ENCODE measurements around the gene METTL26.

METTL26 gene

DNA sequence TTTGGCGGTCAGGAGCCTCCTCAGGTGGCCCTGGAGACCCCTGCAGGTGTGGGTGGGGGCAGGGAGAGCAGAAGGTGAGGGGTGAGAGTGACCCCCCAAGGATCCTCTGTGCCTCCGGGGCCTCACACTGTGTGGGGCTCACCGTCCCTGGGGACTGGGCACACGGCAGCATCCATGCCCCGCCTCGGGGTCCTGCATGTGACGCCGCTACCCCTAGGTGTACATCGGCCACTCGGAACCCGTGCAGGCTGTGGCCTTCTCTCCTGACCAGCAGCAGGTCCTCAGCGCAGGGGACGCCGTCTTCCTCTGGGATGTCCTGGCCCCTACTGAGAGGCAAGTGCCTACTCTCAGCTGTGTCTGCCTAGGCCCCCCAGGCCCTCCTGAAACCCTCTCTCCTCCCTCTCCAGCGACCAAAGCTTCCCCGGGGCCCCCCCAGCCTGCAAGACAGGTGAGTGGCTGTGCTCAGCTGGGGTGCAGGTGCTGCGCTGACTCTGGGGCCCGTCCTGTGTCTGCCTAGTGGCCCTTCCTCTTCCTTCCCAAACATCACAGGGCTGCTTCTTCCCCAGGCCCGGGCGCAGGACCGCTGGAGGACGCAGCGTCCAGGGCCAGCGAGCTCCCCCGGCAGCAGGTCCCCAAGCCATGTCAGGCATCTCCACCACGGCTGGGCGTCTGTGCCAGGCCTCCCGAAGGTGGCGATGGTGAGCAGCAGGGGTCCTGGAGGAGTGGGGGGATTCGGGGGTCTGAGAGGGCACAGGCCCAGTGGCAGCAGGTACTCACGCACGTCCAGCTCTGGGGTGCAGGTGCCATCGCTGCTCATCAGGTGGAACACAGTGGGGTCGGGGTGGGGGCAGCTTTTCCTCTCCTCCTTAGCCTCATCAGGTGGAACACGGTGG is 22.8 kb upstream of the METTL26 start:
- no peak for DNase-seq

DNA sequence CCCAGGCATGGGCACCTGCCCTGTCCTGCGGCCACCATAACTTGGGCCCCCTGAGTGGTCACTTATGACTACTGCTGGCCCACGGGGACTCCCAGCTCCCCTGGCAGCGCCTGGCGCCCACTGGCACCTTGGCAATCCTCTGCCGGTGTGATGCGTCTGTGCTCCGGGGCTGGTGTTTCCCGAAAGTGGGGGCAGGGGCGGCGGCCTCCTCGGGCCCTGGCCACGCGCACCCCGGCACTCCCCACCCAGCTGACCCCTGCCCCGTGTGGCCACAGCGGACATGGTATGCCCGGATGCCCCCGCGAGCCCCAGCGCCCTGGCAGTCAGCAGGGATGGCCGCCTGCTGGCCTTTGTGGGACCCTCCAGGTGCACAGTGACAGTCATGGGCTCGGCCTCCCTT is 21.4 kb upstream of the METTL26 start:
- DNase-seq = no peak

DNA sequence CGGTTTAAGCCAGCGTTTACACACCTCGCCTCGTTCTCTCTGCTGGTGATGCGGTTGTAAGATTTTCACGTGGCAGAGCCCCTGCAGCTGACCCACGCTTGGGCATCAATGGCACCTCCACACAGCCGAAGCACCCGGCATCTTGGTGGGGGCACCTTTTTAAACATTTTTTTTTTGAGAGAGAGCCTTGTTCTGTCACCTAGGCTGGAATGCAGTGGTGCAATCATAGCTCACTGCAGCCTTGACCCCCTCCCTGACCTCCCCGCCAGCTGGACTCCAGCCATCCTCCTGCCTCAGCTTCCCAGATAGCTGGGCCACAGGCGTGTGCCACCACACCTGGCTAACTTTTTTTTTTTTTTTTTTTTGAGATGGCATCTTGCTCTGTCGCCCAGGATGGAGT is 17.9 kb upstream of the METTL26 start:
- DNase-seq = no peak

DNA sequence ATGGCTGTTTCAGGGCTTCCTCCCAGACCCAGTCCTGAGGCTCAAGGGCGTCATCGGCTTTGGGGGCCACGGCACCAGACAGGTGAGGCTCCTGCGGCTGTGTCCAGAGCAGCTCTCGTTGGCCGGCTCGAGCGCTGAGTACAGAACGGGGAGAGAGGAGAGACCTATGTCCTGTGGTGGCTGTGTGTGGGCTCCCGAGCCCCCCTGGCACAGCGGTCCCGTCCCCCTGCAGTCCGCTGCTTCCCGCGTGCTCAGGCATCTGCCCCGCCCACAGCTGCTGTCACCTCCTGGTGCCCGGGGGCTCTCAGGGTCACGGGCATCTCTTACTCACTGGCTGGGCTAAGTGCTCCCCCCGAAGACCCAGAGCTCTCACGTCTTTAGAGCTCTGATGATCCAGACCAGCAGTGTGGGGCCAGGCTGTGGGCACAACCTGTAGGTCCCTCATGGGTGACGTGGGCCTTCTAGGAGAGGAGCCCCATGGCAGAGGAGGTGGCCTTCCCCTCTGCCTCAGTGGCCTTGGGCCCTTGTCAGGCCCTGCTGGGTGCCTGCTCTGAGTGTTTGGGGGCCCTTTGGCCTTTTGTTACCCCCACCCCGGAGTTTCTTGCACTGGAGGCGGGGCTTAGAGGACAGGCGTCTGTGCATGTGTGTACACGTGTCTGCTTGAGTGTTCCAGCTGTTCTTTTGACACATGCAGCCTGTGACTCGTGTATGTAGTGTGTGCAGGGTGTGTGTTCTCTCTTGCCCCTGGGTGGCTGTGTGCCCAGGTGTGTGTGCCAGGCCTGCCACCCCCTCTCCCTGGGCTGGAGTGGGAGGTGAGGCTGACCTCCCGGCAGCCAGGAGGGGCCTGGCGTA is 16.6 kb upstream of the METTL26 start:
- DNase-seq = no peak

DNA sequence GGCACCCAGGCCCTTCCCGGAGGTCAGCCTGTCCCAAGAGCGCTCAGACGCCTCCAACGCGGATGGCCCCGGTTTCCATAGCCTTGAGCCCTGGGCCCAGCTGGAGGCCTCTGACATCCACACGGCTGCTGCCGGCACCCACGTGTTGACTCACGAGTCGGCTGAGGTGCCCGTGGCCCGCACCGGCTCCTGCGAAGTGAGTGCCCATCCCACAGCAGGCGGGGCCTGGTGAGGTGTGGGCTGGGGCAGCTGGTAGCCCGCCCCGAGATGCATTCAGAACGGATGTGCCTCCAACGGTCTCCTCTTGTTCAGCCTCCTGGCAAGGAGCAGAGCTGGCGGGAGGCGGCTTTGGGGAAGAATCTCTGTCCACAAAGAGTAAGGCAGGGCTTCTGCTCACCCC is 15.7 kb upstream of the METTL26 start:
- no peak for DNase-seq

DNA sequence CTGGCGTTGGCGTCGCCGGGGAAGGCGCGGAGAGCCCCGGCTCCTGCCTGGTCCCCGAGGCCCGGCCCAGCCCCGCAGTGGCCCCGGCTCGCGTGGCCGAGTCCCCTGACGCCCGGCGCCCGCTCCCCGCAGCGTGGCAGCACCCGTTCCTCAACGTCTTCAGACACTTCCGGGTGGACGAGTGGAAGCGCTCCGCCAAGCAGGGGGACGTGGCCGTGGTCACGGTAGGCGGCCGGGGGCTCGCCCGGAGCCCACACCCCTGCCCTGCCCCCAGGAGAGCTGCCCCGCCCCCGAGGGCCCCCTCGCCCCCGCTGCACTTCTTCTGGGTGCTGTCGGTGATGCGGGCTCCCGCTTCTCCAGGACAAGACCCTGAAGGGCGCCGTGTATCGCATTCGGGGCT is 13.5 kb upstream of the METTL26 start:
- peak; percentile 41 for DNase-seq

DNA sequence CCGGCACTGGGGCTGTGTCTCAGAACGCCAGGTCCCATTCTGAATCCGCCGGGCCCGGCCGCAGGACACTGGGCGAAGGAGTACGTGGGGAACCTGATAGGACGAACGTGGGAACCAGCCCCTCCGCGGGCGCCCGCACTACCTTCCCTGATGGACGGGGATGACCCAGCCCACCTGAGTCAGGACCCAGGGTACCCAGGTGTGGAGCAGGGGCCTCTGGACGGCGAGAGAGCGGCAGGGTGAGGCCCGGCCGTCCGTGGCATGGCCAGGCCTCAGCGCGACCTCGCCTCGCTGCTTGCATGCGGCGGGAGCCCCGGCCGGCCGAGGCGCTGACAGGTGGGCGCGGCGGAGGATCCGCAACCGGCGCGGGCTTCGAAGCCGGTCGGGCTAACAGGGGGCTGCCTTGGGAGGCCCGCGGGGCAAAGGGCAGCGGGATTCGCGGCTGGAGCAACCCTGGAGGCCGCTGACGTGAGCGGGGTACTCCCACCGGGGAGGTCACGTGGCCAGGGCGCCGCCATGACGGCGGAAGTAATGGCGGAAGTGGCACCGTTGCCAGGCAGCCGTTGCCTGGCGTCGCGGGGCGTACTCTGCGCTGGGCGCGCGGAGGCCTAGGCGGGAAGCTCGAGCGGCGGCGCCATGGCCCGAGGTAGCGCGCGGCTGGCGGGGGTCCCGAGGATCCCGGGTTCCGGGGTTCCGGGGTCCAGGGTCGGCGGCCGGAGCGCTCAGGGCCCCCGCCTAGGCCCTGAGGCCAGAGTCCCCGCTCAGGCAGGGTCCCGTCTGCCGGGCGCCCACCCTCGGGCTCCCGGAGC is 12.9 kb upstream of the METTL26 start, which contains the start of gene WDR90:
WDR90 (plus strand) TSS at position 585 of the 809 bp plus-strand sequence; CDS start at position 637, 52 bp downstream.
- DNase-seq = peak; percentile 97

DNA sequence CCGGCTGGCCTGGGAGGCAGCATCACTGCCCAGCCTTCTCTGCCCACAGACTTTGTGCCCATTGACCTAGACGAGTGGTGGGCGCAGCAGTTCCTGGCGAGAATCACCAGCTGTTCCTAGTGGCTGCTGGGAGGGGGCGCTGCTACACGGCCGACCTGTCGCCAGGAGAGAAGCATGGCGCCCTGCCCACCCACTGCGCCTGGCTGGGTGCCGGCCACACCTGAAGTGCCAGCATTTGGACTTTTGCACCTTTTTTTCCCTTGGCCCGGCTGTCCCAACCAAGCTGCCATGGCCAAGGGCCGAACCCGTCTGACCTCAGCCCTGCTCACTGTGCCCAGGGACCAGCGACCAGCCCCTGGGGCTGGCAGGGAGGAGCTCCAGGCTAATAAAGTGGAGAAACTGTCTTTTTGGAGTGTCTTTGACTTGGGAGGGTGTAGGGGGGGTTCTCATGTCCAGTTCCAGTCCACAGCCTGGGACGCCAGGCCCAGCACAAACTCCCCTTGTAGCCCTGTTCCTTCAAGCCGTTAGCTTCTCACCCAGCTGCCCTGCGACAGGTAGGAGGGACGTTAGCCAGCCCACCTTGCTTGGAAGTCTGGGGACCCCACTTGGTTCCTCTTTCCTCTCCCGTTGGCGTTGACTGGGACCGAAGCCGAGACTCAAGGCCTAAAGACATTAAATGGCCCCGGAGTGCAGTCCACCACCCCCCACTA is 12.1 kb upstream of the METTL26 start:
- DNase-seq = peak; percentile 75

DNA sequence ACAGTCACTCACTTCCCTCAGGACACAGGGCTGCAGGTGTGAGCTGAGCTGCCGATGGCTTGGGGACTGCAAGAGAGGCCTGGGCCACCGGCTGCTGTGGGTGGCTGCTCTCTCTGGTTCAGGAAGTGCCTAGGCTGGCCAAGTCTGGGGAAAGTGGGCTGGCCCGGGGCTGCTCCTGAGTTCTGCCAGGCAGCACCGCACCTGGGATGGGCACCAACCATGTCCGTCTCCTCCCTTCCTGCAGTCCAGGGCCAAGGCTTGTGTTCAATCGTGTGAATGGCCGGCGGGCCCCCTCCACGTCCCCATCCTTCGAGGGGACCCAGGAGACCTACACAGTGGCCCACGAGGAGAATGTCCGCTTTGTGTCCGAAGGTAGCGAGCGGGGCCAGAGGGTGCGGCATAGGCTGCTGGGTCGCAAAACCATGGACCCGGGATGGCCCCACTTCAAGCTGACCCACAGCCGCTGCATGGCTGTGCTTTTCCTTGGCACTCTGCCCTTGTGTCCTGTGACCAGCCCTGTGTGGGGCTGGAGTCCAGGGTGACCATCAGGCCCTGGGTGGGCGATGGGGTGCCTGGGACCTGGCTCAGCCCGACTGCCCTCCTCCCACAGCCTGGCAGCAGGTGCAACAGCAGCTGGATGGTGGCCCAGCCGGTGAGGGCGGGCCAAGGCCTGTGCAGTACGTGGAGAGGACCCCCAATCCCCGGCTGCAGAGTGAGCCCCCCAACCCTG is 11.2 kb upstream of the METTL26 start:
- DNase-seq = no peak

DNA sequence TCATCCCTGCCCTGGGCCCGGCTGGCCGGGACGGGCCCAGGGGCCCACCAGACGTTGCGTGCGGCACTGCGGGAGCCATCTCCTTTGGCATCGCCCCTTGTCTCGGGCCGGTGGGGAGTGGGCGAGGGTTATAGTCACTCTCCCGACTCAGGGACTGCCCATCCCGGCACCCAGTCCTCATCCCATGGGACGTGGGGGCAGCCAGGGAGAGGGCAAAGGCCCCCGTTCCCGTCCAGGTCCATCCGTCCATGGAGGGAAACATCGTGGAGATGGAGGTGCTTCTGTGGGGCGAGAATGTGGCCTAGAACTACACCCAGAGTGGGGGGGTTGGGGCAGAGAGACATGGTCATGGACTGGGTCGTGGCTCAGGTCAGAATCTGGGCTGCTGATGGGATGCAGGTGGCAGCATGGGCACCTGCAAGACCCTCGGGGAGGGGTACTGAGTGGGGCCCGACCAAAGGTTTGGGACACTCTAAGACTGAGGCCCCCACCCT is 10.6 kb upstream of the METTL26 start:
- DNase-seq = no peak

DNA sequence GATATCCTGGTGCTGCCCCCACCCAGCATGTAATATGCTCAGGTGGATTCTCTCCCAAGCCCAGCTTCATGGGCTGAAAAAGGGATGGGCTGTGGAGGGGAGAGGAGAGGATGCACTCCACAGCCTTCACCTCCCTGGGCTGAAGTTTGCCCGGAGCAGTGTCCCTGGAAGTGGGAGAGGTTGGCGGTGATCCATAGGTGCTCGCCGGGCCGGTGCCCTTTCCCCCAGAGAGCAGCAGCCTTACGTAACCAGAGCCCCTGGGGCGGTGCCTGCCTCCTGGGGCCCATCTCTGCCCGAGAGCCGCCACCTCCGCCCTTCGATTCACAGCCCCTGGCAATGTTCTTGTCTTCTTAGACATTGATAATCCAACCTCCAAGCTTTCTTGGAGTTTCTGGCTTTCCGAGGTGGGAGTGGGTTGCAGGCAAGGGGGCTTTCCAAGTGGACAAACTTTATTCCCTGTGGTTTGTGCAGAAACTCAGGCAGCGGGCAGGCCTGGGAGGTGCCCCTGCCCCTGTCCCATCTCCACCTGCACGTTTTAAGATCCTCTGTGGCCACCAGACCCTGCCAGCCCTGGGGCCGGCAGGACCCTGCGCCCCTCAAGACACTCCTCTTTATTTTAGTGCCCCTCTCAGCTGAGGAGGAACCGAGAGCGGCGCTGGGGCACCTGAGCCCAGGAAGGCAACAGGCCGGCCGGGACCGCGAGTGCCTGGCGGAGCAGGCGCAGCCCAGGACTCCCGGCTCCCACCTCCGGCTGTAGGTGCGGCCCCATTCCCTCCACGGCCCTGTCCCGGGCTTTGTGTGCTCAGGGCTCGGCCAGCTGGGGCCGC is 10.0 kb upstream of the METTL26 start:
- no peak for DNase-seq

DNA sequence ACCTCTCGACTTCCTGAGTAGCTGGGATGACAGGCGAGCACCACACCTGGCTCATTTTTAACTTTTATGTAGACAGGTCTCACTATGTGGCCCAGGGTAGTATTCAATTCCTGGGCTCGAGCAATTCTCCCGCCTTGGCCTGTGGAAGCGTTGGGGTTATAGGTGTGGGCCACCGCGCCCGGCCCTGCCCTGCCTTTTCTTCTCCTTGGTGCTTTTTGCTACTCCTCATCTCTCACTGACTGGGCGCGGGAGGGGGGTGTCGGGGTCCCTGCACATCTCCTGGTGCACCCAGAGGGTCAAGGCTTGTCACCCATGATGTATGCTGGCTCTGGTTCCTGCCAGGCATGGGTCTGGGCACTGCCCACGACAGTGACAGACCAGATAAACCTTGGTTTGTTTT is 8.5 kb upstream of the METTL26 start:
- no peak for DNase-seq

DNA sequence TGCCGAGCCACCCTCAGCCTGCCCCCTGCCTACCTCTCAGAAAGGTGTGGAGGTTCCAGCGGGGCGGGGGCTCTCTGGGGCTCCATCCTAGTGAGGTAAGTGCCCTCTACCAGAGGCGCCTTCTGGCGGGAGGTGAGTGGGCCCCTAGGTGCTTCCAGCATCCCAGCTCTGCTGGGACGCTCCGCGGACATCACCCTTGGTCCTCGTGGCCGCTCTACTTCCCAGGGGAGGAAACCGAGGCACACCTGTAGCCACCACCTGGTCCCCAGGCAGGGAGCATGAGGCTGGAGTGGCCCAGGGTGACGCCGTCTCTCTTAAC is 6.9 kb upstream of the METTL26 start:
- no peak for DNase-seq

DNA sequence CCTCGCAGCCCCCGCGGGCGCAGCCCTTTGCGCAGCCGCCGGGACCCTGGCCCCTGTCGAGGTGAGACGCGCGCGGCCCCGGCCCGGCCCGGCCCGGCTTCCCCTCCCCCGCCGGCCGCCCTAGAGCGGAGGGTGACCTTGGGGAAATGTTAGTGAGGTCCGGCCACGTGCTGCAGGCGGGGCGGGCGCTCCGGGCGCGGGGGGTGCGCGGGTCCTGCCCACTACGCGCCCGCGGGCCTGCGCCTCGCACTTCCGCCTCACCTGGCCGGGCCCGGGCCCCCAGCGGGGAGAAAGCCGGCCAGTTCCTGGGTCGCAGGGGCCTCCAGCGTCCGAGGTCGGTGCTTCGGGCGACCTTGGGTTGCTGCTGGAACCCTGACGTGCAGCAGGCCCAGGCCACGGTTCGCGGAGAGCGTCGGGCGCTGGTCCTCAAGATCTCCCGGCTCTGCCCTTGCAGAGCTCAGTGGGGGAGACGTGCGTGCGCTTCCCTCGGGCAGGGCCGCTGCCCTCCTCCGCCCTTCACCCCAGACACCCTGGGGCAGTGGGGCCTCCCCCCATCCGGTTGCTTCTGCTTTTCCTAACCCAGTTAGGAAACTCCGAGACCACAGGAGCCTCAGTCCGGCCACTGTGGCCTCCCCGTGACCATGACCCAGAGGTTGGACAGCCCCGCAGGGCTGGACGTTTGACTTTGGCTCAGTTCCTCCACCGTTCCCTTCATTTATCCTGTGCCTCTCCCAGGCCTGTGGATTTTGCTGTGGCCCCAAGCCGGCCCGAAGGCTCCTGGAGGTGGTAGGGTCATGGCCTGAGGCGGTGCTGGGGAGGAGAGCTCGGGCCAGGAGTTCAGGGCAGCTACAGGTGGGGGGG is 6.3 kb upstream of the METTL26 start:
- peak; percentile 54 for DNase-seq

DNA sequence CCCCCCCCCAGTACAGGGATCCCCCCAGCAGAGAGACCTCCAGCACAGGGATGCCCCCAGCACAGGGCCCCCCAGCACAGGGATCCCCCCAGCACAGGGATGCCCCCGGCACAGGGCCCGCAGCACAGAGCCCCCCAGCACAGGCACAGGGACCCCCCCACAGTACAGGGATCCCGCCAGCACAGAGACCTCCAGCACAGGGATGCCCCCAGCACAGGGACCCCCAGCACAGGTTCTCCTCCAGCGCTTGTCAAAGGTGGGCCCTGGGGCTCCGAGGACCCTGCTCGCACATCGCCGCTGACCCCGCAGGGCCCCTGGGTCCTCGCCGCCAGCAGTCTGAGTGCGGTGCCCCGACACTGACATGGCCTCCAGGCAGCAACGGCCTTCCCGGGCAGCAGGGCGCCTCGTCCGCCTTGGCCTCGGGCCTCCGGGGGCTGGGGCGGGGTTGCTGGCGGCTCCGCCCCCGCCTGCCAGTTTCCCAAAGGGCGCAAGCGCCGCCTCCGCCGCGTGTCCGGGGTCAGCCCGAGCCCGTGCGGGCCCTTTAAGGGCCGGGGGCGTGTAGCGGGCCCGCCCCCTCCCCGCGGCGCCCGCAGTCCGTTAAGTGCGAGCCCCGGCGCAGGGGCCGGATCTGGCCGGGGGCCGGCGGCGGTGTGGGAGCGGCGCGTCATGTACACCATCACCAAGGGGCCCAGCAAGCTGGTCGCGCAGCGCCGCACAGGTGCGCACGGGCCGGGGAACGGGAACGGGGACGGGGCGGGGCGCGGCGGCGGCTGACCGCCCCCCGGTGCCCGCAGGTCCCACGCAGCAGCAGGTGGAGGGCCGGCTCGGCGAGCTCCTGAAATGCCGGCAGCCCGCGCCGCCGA is 5.5 kb upstream of the METTL26 start, which contains the start of gene MCRIP2:
MCRIP2 (plus strand) TSS at position 503 of the 863 bp plus-strand sequence; CDS start at position 667, 164 bp downstream.
- peak; percentile 89 for DNase-seq

DNA sequence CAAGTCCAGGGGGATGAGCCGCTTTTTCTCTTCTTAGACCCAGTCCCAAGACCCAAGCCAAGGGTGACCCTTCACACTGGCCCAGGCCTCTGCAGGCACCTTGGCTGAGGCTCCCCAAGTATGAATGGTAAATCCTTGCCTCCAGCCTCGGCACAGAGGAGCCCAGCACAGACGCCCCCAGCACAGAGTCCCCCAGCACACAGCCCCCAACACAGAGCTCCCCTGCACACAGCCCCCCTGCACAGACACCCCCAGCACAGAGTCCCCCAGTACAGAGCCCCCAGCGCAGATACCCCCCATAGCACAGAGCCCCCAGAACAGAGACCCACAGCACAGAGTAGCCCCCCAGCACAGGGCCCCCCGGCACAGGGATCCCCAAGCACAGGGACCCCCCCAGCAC is 4.5 kb upstream of the METTL26 start:
- DNase-seq = no peak

DNA sequence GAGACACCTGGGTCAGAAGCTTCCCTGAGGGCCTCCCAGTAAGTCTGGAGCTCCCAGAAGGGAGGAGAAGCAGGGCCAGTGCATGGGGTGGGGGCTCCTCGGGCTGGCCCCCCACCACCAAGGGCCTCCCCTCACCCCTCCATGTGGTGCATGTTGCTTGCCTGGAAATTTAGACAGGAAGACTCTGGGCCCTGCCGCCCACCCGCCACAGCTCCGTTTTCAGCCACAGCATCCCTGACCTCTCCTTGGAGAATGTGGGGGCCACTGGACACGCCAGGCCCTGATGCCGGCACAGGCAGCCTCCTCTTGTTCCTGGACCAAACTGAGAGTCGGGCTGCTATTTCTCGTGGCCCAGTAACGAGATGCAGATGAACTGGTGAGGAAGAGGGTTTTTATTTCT is 2.7 kb upstream of the METTL26 start:
- no peak for DNase-seq

DNA sequence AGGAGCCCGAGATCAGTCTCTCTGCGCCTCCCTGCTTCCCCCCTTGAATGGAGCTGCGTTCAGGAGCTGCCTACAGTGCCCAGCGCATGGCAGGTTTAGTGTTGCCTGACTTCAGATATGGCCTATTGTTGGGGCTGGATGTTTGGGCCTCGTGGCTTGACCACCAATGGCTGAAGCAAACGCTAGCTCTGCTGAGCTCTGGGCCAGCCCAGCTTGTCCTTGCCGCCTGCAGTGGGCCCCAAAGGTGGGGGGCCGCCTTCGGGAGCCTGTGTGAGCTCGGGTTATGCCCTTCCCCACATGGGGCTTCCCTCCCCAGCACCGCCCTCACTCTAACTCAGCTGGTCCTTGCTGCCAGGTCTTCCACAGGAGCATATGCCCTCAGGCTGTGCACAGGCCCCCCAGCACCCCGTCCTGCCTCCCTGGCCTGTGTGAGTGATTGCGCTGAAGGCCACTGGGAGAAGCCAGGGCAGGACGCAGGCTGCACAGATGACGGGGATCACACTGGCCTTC is 2.0 kb upstream of the METTL26 start:
- no peak for DNase-seq

All from activated CD4-positive, alpha-beta T cell treated with anti-CD3 and anti-CD28 coated beads, Interleukin-2, Interleukin-6, amounts not matched to agents 100 ng/mL and 50 ng/mL, durations not matched to agents 16 hours and 8 hours (primary cell).